GM13977 (cell line): ENCODE data around the gene PRMT2.

Experiments
- DNase-seq: peaks from one replicate; pipeline ENCODE4 v3.0.0; 2012; ENCODE audit warnings: low spot score
- in situ Hi-C: fragments of 300-500 bp; cut with MboI; formaldehyde crosslinking; loops from one replicate; pipeline ENCODE4 v1.12.0; 2022; ENCODE audit warnings: low sequenced_read_pairs, low pct_unique_long_range_greater_than_20kb, mixed read lengths, inconsistent platforms; ENCODE audit not compliant: unreplicated experiment
- TF ChIP-seq, protein P1 (sequence below): IDR thresholded peaks from 2 replicates; pipeline ENCODE4 v1.5.1; 2012; ENCODE audit warnings: mild to moderate bottlenecking, control low read depth; ENCODE audit not compliant: insufficient read depth; ENCODE audit errors: extremely low read depth, missing control alignments

The PRMT2 gene

DNA sequence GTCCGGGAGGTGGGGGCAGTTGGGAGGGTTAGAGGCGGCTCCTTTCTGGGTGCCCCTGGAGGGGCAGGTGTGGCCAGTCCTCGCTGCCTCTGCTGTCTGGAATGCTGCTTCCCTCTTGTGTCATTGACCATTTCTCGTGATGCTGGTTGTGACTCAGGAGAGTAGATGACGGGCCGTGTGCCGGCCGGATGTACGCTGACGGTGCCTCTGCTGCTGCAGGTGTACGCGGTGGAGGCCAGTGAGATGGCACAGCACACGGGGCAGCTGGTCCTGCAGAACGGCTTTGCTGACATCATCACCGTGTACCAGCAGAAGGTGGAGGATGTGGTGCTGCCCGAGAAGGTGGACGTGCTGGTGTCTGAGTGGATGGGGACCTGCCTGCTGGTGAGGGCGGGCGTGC is 13.9 kb downstream of the PRMT2 start:
- no peak for DNase-seq
- TF ChIP-seq, protein P1, sequence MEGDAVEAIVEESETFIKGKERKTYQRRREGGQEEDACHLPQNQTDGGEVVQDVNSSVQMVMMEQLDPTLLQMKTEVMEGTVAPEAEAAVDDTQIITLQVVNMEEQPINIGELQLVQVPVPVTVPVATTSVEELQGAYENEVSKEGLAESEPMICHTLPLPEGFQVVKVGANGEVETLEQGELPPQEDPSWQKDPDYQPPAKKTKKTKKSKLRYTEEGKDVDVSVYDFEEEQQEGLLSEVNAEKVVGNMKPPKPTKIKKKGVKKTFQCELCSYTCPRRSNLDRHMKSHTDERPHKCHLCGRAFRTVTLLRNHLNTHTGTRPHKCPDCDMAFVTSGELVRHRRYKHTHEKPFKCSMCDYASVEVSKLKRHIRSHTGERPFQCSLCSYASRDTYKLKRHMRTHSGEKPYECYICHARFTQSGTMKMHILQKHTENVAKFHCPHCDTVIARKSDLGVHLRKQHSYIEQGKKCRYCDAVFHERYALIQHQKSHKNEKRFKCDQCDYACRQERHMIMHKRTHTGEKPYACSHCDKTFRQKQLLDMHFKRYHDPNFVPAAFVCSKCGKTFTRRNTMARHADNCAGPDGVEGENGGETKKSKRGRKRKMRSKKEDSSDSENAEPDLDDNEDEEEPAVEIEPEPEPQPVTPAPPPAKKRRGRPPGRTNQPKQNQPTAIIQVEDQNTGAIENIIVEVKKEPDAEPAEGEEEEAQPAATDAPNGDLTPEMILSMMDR: no peak
- in situ Hi-C loops: no loop called here

DNA sequence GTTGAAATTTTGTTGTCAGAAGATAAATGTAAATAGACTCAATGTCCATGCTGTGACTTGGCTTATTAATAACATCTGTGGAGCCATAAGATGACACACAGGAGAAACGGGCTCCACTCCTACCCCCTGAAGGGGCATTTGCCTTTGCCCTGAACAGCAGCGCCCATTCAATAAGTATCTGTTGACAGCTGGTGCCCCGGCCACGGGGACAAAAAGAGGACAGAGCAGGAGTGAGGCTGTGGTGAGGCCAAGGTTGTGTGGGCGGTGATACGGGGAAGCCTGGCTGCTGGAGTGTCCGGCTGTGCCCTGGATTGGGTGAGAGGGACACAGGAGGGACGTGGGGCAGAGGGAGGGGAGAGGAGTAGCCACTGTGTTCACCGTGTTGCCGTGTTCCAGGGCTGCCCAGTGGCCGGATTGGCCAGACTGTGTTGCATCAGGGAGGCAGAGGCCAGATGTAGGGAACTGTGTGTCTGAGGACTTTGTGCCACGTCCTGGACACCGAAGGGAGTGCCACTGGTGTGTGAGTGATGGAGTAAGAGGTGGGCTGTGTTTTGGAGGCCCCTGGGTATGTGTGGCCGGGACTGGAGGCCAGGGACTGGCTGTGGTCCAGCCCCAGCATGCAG is 15.1 kb downstream of the PRMT2 start:
- in situ Hi-C loops: no loop called here
- DNase-seq: no peak
- TF ChIP-seq, protein P1: no peak

DNA sequence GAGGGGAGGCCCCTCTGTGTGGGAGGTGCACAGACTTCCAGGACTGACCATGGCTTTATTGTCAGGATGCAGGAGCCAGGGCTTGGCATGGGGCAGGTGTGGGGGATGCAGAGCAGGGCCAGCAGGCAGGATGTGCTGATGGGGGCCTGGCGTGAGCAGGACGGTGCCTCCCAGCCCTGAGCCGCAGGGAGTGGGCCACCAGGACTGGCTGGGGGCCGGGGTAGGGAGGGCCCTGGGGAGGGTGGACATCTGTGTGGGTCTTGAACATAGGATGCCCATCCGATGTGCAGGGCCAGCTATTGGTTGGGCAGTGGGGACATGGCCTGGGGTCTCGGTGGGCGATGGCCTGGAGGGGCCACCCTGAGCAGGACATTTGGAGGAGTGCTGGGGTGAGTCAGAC is 15.6 kb downstream of the PRMT2 start:
- TF ChIP-seq, protein P1: no peak
- in situ Hi-C loops: no loop called here
- no peak for DNase-seq

DNA sequence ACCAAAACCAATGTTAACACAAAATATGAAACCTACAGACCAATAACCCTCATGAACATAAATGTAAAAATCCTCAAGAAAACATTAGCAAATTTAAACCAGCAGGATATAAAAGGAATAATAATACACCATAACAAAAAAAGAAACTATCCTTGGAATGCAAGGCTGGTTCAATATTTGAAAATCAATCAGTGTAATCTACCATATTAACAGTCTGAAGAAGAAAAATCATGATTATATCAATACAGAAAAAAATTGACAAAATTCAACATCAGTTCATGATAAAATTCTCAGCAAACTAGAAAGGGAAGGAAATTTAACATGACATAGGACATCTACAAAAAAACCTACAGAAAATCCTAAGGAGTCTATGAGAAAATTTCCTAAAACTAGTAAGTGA is 19.8 kb downstream of the PRMT2 start:
- no peak for DNase-seq
- TF ChIP-seq, protein P1: no peak
- in situ Hi-C loops: no loop called here

DNA sequence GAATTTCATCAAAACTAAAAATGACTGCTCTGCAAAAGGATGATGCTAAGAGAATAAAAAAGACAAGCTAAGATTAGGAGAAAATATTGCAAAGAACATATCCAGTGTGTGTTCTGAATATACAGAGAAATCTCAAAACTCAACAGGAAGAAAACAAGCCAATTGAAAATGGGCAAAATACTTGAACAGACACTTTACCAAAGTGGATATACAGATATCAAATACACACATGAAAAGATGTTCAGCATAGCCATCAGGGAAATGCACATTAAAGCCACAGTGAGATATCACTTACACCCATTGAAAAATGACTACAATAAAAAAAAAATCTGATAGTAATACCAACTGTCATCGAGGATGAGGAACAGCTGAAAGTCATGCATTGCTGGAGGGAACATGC is 21.3 kb downstream of the PRMT2 start:
- TF ChIP-seq, protein P1: no peak
- in situ Hi-C loops: no loop called here
- no peak for DNase-seq

DNA sequence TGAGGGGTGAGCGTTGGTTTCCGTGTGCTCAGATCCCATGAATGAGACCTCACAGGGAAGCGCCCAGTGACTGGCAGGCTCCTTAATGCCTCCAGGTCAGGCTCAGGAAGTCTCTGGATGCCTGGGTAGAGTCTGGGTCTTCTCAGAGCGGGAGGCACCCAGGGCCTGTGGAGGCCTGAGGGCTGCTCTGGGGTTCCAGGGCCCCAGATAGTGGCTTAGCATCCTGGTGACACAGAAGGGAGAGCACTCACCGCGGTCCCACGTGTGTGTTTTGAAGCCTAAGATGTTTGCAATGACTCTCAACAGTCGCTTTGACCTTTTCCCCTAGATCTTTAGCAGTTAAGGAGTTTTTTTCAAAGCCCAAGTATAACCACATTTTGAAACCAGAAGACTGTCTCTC is 25.0 kb downstream of the PRMT2 start:
- in situ Hi-C loops: no loop called here
- TF ChIP-seq, protein P1: no peak
- no peak for DNase-seq
